GM23338 (cell line): ENCODE measurements around the gene CNBD2.

Source experiments
- CREB1 ChIP-seq: fragments of 250-450 bp; sonication (Bioruptor Pico); IDR thresholded peaks from 2 replicates; pipeline ENCODE4 v1.5.0; 2020; ENCODE audit warnings: low read depth, mild to moderate bottlenecking, moderate library complexity
- CTCF ChIP-seq, 2 experiments: fragments of 200-600 bp in 1 of 2; sonication (generic) in 1 of 2; conservative IDR thresholded peaks; 2 replicates each; pipeline versions ENCODE4 v1.5.1 to v1.6.1; 2016 to 2017; ENCODE audit warnings: antibody characterized with exemption in 2 of 2, low read depth in 2 of 2, mild to moderate bottlenecking in 2 of 2, moderate library complexity in 1 of 2
- ETS1 ChIP-seq: IDR thresholded peaks from 2 replicates; pipeline ENCODE4 v1.6.1; 2016; ENCODE audit warnings: antibody characterized with exemption
- EZH2 ChIP-seq: fragments of 200-600 bp; sonication (generic); IDR thresholded peaks from one replicate; pipeline ENCODE4 v1.8.0; 2017; ENCODE audit warnings: antibody characterized with exemption, mild to moderate bottlenecking, low read depth; ENCODE audit not compliant: unreplicated experiment
- EZH2phosphoT487 ChIP-seq: fragments of 200-600 bp; sonication (generic); IDR thresholded peaks from one replicate; pipeline ENCODE4 v1.8.1; 2018; ENCODE audit warnings: antibody characterized with exemption; ENCODE audit not compliant: unreplicated experiment
- JUNB ChIP-seq: IDR thresholded peaks from one replicate; pipeline ENCODE4 v1.6.1; 2016; ENCODE audit warnings: antibody characterized with exemption; ENCODE audit not compliant: unreplicated experiment
- POLR2AphosphoS5 ChIP-seq: IDR thresholded peaks from 2 replicates; pipeline ENCODE4 v1.6.1; 2016; ENCODE audit warnings: antibody characterized with exemption, low read depth
- REST ChIP-seq: IDR thresholded peaks from one replicate; pipeline ENCODE4 v1.6.1; 2018; ENCODE audit warnings: antibody characterized with exemption; ENCODE audit not compliant: unreplicated experiment
- ZNF114 ChIP-seq: fragments of 250-450 bp; sonication (Bioruptor Pico); IDR thresholded peaks from 2 replicates; pipeline ENCODE4 v1.5.0; 2020; ENCODE audit warnings: mild to moderate bottlenecking, moderate library complexity
- ZNF331 ChIP-seq: fragments of 250-450 bp; sonication (Bioruptor Pico); IDR thresholded peaks from 2 replicates; pipeline ENCODE4 v1.5.0; 2020; ENCODE audit warnings: low read depth, mild to moderate bottlenecking, moderate library complexity
- ZNF462 ChIP-seq: fragments of 250-450 bp; sonication (Bioruptor Pico); IDR thresholded peaks from 2 replicates; pipeline ENCODE4 v1.5.0; 2020; ENCODE audit warnings: mild to moderate bottlenecking, moderate library complexity

GRCh38 chr20:36060676-36061075, 92.3 kb downstream of the CNBD2 start:
- no peak for TF ChIP-seq CTCF (conservative IDR thresholded peaks at IDR 0.05; ENCODE audit: low read depth in 2 of 2)
- no peak for TF ChIP-seq EZH2
- no peak for TF ChIP-seq POLR2AphosphoS5
- no peak for TF ChIP-seq JUNB
- TF ChIP-seq REST = no peak
- no peak for TF ChIP-seq CREB1 (CRISPR knock-in tag)
- TF ChIP-seq EZH2phosphoT487 = no peak
- no peak for TF ChIP-seq ZNF331 (CRISPR knock-in tag)
- no peak for TF ChIP-seq ZNF114 (CRISPR knock-in tag)
- no peak for TF ChIP-seq ETS1
- no peak for TF ChIP-seq ZNF462 (CRISPR knock-in tag)
